HepG2 (cell line): ENCODE data around the gene TMED6. TPM values are rescaled to one million over a fixed set of nuclear protein-coding genes. Genes with fewer than 3 reads are reported as not detected.

Experiments
- ARNT2 ChIP-seq: sonication (generic); formaldehyde crosslinking; IDR thresholded peaks from 2 replicates; pipeline ENCODE4 v1.8.0; 2022; ENCODE audit warnings: mild to moderate bottlenecking, low read depth, missing genetic modification reagents, moderate library complexity
- DMAP1 ChIP-seq: IDR thresholded peaks from 2 replicates; pipeline ENCODE4 v1.6.1; 2016
- FOSL2 ChIP-seq: sonication (generic); formaldehyde crosslinking; IDR thresholded peaks from 2 replicates; pipeline ENCODE4 v1.4.0; 2020; ENCODE audit warnings: missing genetic modification reagents
- GATAD2A ChIP-seq: IDR thresholded peaks from 2 replicates; pipeline ENCODE4 v1.6.1; 2016
- HOXA3 ChIP-seq: sonication (generic); formaldehyde crosslinking; IDR thresholded peaks from 2 replicates; pipeline ENCODE4 v1.5.0; 2020; ENCODE audit warnings: missing genetic modification reagents
- HOXA5 ChIP-seq: sonication (generic); formaldehyde crosslinking; IDR thresholded peaks from 2 replicates; pipeline ENCODE4 v1.4.0; 2020; ENCODE audit warnings: missing genetic modification reagents
- ISL2 ChIP-seq: sonication (generic); formaldehyde crosslinking; IDR thresholded peaks from 2 replicates; pipeline ENCODE4 v1.5.0; 2020; ENCODE audit warnings: missing genetic modification reagents
- MIXL1 ChIP-seq: IDR thresholded peaks from 2 replicates; pipeline ENCODE4 v1.6.1; 2016
- NFYB ChIP-seq: sonication (generic); formaldehyde crosslinking; IDR thresholded peaks from 2 replicates; pipeline ENCODE4 v1.4.0; 2020; ENCODE audit warnings: missing genetic modification reagents
- POLR2G ChIP-seq: fragments of 200-400 bp; formaldehyde crosslinking; IDR thresholded peaks from 2 replicates; pipeline ENCODE4 v1.6.1; 2018; ENCODE audit warnings: mild to moderate bottlenecking, low read depth, low read length, moderate library complexity
- RFXANK ChIP-seq: IDR thresholded peaks from 2 replicates; pipeline ENCODE4 v1.6.1; 2016
- SMYD3 ChIP-seq: sonication (generic); formaldehyde crosslinking; IDR thresholded peaks from 2 replicates; pipeline ENCODE4 v1.8.1; 2023; ENCODE audit warnings: mild to moderate bottlenecking, missing genetic modification reagents
- SOX6 ChIP-seq, 2 experiments: fragments of 450-650 bp in 1 of 2; sonication (generic) in 1 of 2; formaldehyde crosslinking in 1 of 2; IDR thresholded peaks; 2 replicates each; pipeline versions ENCODE4 v1.4.0 to v1.6.1; 2017 to 2020; ENCODE audit warnings: antibody characterized with exemption in 1 of 2, mild to moderate bottlenecking in 1 of 2, missing genetic modification reagents in 1 of 2
- YEATS2 ChIP-seq: sonication (generic); formaldehyde crosslinking; IDR thresholded peaks from 2 replicates; pipeline ENCODE4 v1.4.0; 2020; ENCODE audit warnings: missing genetic modification reagents, borderline replicate concordance
- YEATS4 ChIP-seq: sonication (generic); formaldehyde crosslinking; IDR thresholded peaks from 2 replicates; pipeline ENCODE4 v1.4.0; 2020; ENCODE audit warnings: missing genetic modification reagents, borderline replicate concordance
- ZBTB26 ChIP-seq: IDR thresholded peaks from 2 replicates; pipeline ENCODE4 v1.6.1; 2016; ENCODE audit warnings: missing compliant biosample characterization, missing genetic modification reagents, borderline replicate concordance
- ZNF580 ChIP-seq: IDR thresholded peaks from 2 replicates; pipeline ENCODE4 v1.6.1; 2016; ENCODE audit warnings: low read depth, borderline replicate concordance
- ZNF619 ChIP-seq: sonication (generic); formaldehyde crosslinking; IDR thresholded peaks from 2 replicates; pipeline ENCODE4 v1.4.0; 2020; ENCODE audit warnings: mild to moderate bottlenecking, missing genetic modification reagents
- ZNF670 ChIP-seq: sonication (generic); formaldehyde crosslinking; IDR thresholded peaks from 2 replicates; pipeline ENCODE4 v1.8.0; 2022; ENCODE audit warnings: mild to moderate bottlenecking, missing genetic modification reagents, borderline replicate concordance
- ZNF687 ChIP-seq: sonication (generic); formaldehyde crosslinking; IDR thresholded peaks from 2 replicates; pipeline ENCODE4 v1.5.1; 2020; ENCODE audit warnings: mild to moderate bottlenecking, missing genetic modification reagents, moderate library complexity
- ZNF772 ChIP-seq: sonication (generic); formaldehyde crosslinking; IDR thresholded peaks from 2 replicates; pipeline ENCODE4 v1.5.0; 2020; ENCODE audit warnings: mild to moderate bottlenecking, missing genetic modification reagents
- polyA plus RNA-seq, 8 experiments: library from polyadenylated mRNA; depleted of rRNA in 3 of 8; stranded (reverse) in 7 of 8; unstranded in 1 of 8; fragments of >200 nt; fragmentation: Illumina TruSeq in 4 of 8; extraction: Trizol in 4 of 8; gene quantifications; 2 replicates each; pipeline versions ENCODE4 v1.2.1 to v1.2.3, GENCODE V29; 2011 to 2016; ENCODE audit warnings: low read depth in 4 of 8, missing spikeins in 1 of 8, mixed read lengths in 1 of 8; ENCODE audit not compliant: insufficient read depth in 1 of 8
- total RNA-seq, 5 experiments: library from RNA; depleted of rRNA; stranded (reverse); fragments of >200 nt; fragmentation: Illumina TruSeq; extraction: Trizol; gene quantifications; 2 replicates each; pipeline ENCODE4 v1.2.3, GENCODE V29; 2016; ENCODE audit warnings: low read depth in 1 of 5
- TF ChIP-seq, protein P1 (sequence below): sonication (generic); formaldehyde crosslinking; IDR thresholded peaks from 2 replicates; pipeline ENCODE4; 2020; ENCODE audit warnings: missing genetic modification reagents, mild to moderate bottlenecking, borderline replicate concordance

The TMED6 gene
- total and polyA plus RNA-seq, 2 of the 13 experiments (the other 11 are each of a cell fraction or from before 2014, with no cell fraction given), result 9.8 to 14.4 TPM

DNA sequence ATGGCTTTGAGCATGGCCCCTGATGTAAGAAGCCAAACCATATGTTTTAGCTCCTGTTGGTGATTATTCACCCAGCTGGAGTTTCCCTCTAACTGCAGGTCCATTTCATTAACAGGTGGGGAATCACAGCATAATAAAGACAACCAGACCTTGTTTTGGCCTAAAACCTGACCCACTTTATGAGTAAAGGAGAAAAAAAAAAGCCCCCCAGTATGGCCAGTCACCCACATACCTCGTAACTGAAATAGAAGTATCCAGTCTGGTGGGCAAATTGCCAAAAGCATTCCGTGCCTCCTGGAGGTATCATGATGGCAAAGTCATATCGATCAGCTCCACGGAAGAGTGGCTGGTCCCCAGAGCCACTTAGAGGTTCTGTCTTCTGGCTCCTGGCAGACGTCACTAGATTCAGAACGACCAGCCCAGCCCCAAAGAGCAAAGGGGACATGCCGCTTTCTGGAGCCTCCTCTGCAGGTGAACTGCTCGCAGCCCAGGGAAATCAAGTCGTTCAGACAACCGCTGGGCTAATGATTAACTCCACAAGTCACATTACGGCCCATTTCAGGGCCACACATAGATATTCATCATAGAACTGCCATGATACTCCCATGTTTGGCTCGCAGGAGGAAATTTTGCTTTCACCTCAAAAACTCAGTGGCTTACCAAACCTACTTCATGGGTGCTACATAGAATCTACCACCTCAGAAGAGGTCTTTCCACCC, at the start of gene TMED6 (continued):
- TF ChIP-seq ZNF687 (CRISPR knock-in tag) (peak; percentile 52), ARNT2 (0 out of 2 replicates have a peak, but pooled peaks have one; percentile 54), RFXANK (CRISPR knock-in tag) (no peak), YEATS4 (CRISPR knock-in tag) (peak; percentile 45; the same call in 1 of the 2 replicates), SMYD3 (0 out of 2 replicates have a peak, but pooled peaks have one; percentile 55), YEATS2 (CRISPR knock-in tag) (peak; percentile 50; the same call in 1 of the 2 replicates), ZNF580 (CRISPR knock-in tag) (peak; percentile 33; the same call in 1 of the 2 replicates), ZBTB26 (CRISPR knock-in tag) (peak; percentile 72), POLR2G (peak; percentile 66), GATAD2A (0 out of 2 replicates have a peak, but pooled peaks have one; percentile 36), DMAP1 (0 out of 2 replicates have a peak, but pooled peaks have one; percentile 38), SOX6 (IDR thresholded peaks at IDR 0.05) (no peak), SOX6 (CRISPR knock-in tag; IDR thresholded peaks at IDR 0.05) (peak; percentile 57), MIXL1 (peak; percentile 30; the same call in 1 of the 2 replicates), ISL2 (0 out of 2 replicates have a peak, but pooled peaks have one; percentile 29), NFYB (CRISPR knock-in tag) (no peak; the same call in 1 of the 2 replicates), ZNF772 (peak; percentile 36; the same call in 1 of the 2 replicates), ZNF619 (peak; percentile 69; the same call in 1 of the 2 replicates), FOSL2 (CRISPR knock-in tag) (peak; percentile 32; the same call in 1 of the 2 replicates), HOXA5 (CRISPR knock-in tag) (peak; percentile 55; the same call in 1 of the 2 replicates), HOXA3 (CRISPR knock-in tag) (peak; percentile 56), ZNF670 (peak; percentile 68; the same call in 1 of the 2 replicates)
- TF ChIP-seq, protein P1, sequence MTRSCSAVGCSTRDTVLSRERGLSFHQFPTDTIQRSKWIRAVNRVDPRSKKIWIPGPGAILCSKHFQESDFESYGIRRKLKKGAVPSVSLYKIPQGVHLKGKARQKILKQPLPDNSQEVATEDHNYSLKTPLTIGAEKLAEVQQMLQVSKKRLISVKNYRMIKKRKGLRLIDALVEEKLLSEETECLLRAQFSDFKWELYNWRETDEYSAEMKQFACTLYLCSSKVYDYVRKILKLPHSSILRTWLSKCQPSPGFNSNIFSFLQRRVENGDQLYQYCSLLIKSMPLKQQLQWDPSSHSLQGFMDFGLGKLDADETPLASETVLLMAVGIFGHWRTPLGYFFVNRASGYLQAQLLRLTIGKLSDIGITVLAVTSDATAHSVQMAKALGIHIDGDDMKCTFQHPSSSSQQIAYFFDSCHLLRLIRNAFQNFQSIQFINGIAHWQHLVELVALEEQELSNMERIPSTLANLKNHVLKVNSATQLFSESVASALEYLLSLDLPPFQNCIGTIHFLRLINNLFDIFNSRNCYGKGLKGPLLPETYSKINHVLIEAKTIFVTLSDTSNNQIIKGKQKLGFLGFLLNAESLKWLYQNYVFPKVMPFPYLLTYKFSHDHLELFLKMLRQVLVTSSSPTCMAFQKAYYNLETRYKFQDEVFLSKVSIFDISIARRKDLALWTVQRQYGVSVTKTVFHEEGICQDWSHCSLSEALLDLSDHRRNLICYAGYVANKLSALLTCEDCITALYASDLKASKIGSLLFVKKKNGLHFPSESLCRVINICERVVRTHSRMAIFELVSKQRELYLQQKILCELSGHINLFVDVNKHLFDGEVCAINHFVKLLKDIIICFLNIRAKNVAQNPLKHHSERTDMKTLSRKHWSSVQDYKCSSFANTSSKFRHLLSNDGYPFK (CRISPR knock-in tag), result 0 out of 2 replicates have a peak, but pooled peaks have one; percentile 42
